ENCODE measurements around the gene PTPRG. TPM values are rescaled to one million over a fixed set of nuclear protein-coding genes. Genes with fewer than 3 reads are reported as not detected.

The PTPRG gene
- total RNA-seq, 2 donors from 2014 or later: 33.9 to 39.2 TPM

DNA sequence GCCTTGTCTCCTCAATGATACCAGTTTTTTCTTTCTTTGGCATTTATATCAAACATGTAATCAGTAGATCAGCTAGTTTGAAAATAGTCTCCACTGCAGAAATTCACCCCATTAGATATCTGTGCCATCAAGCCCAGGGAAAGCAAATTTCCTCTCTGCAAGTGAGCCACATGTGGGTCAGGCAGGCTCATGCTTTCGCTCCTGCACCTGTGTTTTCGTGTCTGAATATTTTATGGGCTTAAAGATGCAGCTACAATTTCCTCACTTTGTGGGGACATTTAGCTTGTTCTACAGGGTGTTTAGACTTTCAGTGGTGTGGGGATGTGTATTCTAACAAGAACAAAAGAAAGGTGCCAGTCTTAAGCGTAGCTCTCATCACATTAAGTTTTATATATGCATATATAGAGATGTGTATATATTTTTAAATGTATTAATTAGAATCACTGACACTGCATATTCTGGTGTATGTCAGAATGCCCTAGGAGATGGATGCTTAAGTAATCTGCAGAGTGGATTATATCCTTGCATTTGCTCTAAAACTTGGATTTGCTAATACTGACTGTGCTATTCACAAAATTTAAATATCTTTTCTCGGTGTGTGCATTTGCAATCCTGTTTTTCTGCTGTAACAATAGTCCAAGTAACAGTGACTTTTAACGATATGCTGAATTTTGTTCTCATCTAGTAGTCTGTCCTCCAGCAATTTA lies 372.6 kb downstream of the PTPRG start:
- Histone ChIP-seq H3K4me3 (no peak overlapping the region), H3K4me1 (peaks cover 0 to 18% of the 10 kb centered on the region in 2 donors), H3K27ac (no peak overlapping the region), H3K36me3 (no peaks in the 10 kb centered on the region), H3K9me3 (no peaks in the 10 kb centered on the region), H3K27me3 (no peaks in the 10 kb centered on the region)
- TF ChIP-seq, protein P1, sequence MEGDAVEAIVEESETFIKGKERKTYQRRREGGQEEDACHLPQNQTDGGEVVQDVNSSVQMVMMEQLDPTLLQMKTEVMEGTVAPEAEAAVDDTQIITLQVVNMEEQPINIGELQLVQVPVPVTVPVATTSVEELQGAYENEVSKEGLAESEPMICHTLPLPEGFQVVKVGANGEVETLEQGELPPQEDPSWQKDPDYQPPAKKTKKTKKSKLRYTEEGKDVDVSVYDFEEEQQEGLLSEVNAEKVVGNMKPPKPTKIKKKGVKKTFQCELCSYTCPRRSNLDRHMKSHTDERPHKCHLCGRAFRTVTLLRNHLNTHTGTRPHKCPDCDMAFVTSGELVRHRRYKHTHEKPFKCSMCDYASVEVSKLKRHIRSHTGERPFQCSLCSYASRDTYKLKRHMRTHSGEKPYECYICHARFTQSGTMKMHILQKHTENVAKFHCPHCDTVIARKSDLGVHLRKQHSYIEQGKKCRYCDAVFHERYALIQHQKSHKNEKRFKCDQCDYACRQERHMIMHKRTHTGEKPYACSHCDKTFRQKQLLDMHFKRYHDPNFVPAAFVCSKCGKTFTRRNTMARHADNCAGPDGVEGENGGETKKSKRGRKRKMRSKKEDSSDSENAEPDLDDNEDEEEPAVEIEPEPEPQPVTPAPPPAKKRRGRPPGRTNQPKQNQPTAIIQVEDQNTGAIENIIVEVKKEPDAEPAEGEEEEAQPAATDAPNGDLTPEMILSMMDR (IDR thresholded peaks at IDR 0.05): no peak
- DNase-seq (ENCODE audit: low spot score): no peak

DNA sequence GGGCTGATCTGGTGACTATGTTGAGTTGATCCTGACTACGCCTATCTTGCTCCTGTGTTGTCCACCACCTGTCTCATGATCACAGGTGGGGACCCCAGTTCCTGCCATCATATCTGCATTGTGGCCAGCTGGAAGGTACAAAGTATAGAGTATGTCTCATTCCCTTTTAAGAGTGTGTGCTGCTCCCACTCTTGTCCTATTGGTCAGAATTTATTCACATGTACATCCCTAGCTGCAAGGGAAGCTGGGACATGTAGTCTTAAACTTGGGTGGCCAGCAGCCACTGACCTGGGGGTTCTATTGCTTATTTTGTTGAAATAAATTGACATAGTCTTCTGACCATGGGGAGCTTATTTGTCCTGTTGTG lies 373.1 kb downstream of the PTPRG start:
- TF ChIP-seq, protein P1 (IDR thresholded peaks at IDR 0.05): no peak
- no peaks in the 10 kb centered on the region for H3K9me3 ChIP-seq
- no peak overlapping the region for H3K4me3 ChIP-seq
- H3K27me3 ChIP-seq: no peaks in the 10 kb centered on the region
- no peak for DNase-seq (ENCODE audit: low spot score)
- H3K36me3 ChIP-seq: no peaks in the 10 kb centered on the region
- H3K27ac ChIP-seq: no peak overlapping the region
- H3K4me1 ChIP-seq: peaks cover 0 to 15% of the 10 kb centered on the region in 2 donors

DNA sequence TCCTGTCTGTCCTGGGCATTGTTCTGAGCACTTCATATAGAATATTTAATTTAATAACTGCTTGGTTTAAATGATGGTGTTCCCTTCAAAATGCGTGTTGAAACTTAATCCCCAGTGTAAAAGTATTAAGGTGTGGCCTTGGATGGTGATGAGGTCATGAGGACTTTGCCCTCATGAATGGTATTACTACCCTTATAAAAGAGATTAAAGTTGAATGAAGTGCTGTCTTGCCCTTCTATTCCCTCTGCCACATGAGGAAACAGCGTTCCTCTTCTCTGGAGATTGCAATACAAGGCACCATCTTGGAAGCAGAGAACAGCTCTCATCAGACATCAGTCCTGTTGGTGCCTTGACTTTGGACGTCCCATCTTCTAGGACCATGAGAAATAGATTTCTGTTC lies 374.4 kb downstream of the PTPRG start:
- DNase-seq (ENCODE audit: low spot score): no peak
- TF ChIP-seq, protein P1 (IDR thresholded peaks at IDR 0.05): no peak
- Histone ChIP-seq H3K27me3 (no peaks in the 10 kb centered on the region), H3K36me3 (no peaks in the 10 kb centered on the region), H3K27ac (no peak overlapping the region), H3K4me1 (peaks cover 0 to 6% of the 10 kb centered on the region in 2 donors), H3K9me3 (no peaks in the 10 kb centered on the region), H3K4me3 (no peak overlapping the region)

DNA sequence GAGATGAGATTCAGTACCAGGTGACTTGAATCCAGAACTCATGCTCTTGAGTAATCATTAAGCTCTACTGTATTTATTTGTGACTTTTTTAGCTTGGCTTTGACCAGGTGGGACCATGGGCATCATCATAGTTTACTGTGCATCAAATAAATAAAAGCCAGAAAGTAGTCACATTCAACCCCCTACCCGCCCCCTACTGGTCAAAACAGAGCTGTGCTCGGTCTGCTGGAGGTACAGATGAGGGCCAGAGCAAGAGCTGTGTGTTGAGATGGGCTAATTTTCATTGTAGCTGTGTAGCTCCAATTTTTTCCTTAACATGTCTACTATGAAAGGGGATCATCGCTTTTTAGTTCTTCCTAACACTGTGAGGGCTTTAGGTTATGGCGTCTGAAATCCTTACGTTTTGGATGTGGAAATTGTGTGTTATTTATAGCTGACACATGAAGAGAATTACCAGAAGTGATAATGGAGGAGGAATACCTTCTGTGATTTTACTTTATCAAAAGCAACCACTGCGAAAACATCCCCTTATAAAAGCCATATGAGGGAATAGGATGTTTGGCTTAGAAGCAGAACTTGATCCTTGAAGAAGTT lies 375.1 kb downstream of the PTPRG start:
- Histone ChIP-seq H3K4me3 (no peak overlapping the region), H3K9me3 (no peaks in the 10 kb centered on the region), H3K27me3 (no peaks in the 10 kb centered on the region), H3K36me3 (no peaks in the 10 kb centered on the region), H3K27ac (no peak overlapping the region), H3K4me1 (peaks cover 0 to 6% of the 10 kb centered on the region in 2 donors)
- no peak for DNase-seq (ENCODE audit: low spot score)
- TF ChIP-seq, protein P1 (IDR thresholded peaks at IDR 0.05): peak in 1 of 2 donors; percentile 55

DNA sequence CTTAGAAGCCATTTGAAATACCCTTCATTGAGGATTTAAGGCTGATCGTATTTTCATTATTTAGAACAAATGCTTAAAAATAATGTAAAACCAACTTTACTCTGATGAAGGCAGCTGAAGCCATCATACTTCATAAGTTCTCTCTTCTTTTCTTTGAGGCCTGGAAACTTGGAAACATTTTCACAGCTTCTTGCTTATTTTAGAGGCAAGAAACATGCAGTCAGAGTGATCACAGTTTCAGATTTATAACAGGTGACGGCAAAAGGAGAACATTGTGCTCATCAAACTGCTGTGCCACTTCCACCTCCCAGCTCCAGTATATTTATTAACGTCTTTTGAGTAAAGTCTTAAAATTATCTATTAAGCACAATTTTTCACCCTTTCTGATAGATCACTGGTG lies 376.1 kb downstream of the PTPRG start:
- Histone ChIP-seq H3K27ac (no peak overlapping the region), H3K9me3 (no peaks in the 10 kb centered on the region), H3K36me3 (no peaks in the 10 kb centered on the region), H3K4me1 (peaks cover 0 to 6% of the 10 kb centered on the region in 2 donors), H3K27me3 (no peaks in the 10 kb centered on the region), H3K4me3 (no peak overlapping the region)
- no peak for DNase-seq (ENCODE audit: low spot score)
- TF ChIP-seq, protein P1 (IDR thresholded peaks at IDR 0.05): no peak
